Measurements from ENCODE around the gene FADS3.

DNA sequence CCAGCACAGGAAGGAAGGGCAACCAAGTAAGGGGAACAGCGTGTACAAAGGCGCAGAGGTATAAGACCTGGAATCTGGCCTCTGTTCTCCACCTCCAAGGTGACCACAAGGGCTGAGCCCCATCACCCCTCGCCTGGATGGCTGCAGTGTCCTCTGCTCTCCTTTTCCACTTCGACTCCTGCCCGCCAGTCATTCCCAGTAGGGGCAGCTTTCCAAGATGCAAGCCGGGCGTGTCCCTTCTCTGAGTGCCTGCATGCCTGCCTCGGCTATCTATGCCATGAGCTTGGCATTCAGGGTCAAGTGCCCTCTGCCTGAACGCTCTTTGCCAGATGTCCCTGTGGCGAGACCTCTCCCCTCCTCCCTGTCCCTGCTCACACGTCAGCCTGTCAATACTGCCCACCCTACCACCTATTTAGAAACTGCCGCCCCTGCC lies 17.0 kb downstream of the FADS3 start:
- TF ChIP-seq, protein P1, sequence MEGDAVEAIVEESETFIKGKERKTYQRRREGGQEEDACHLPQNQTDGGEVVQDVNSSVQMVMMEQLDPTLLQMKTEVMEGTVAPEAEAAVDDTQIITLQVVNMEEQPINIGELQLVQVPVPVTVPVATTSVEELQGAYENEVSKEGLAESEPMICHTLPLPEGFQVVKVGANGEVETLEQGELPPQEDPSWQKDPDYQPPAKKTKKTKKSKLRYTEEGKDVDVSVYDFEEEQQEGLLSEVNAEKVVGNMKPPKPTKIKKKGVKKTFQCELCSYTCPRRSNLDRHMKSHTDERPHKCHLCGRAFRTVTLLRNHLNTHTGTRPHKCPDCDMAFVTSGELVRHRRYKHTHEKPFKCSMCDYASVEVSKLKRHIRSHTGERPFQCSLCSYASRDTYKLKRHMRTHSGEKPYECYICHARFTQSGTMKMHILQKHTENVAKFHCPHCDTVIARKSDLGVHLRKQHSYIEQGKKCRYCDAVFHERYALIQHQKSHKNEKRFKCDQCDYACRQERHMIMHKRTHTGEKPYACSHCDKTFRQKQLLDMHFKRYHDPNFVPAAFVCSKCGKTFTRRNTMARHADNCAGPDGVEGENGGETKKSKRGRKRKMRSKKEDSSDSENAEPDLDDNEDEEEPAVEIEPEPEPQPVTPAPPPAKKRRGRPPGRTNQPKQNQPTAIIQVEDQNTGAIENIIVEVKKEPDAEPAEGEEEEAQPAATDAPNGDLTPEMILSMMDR (IDR thresholded peaks at IDR 0.05; ENCODE audit: borderline replicate concordance, extremely low read depth, low read length, poor library complexity, severe bottlenecking): no peak
- no peak for TF ChIP-seq EZH2 (IDR thresholded peaks at IDR 0.05; ENCODE audit: borderline replicate concordance, low read depth, low read length, severe bottlenecking)
